Type B pancreatic cell (in vitro differentiated cells): Measurements from ENCODE around the gene GCM1. TPM values are rescaled to one million over a fixed set of nuclear protein-coding genes. Genes with fewer than 3 reads are reported as not detected.

ENCODE experiments used
- DNase-seq: peaks from one replicate; pipeline ENCODE4 v3.0.0; 2021; ENCODE audit warnings: mixed read lengths; ENCODE audit not compliant: unreplicated experiment; ENCODE audit errors: extremely low spot score
- H3K27ac Mint-ChIP-seq: 2 replicates; pipeline ENCODE4 v1.8.0; 2021; ENCODE audit warnings: mild to moderate bottlenecking, mixed read lengths
- H3K27me3 Mint-ChIP-seq: 2 replicates; pipeline ENCODE4 v1.8.0; 2021; ENCODE audit warnings: mixed read lengths
- H3K36me3 Mint-ChIP-seq: 2 replicates; pipeline ENCODE4 v1.8.0; 2021; ENCODE audit warnings: mixed read lengths
- H3K4me1 Mint-ChIP-seq: one replicate; pipeline ENCODE4 v1.8.0; 2021; ENCODE audit warnings: mixed read lengths; ENCODE audit not compliant: unreplicated experiment
- H3K4me3 Mint-ChIP-seq: 2 replicates; pipeline ENCODE4 v1.8.0; 2021; ENCODE audit warnings: mild to moderate bottlenecking, mixed read lengths
- H3K9me3 Mint-ChIP-seq: 2 replicates; pipeline ENCODE4 v1.8.0; 2021; ENCODE audit warnings: mixed read lengths
- CTCF ChIP-seq: fragments of 200-600 bp; sonication (generic); conservative IDR thresholded peaks from 2 replicates; pipeline ENCODE4 v1.5.0; 2021; ENCODE audit warnings: antibody characterized with exemption, mild to moderate bottlenecking
- total RNA-seq: library from RNA; stranded (reverse); gene quantifications from 2 replicates; pipeline ENCODE4 v1.2.1, GENCODE V29; 2021; ENCODE audit warnings: low replicate concordance

GCM1 gene
- total RNA-seq, 1 donor from 2014 or later, result not detected

DNA sequence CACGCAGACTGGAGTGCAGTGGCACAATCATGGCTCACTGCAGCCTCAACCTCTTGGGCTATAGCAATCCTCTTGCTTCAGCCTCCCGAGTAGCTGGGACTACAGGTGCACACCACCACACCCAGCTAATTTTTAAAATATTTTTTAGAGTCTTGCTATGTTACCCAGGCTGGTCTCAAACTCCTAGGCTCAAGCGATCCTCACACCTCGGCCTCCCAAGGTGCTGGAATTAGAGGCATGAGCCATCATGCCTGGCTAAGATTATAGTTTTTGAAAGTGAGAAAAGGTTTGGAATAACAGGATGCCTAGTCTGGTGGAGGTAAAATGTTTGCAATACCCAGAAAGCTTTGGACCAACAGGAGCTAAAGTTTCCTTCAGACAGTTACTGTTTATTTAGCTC lies 23.4 kb downstream of the GCM1 start:
- Mint-ChIP-seq H3K36me3 (no peaks in the 10 kb centered on the region), H3K9me3 (no peaks in the 10 kb centered on the region), H3K4me3 (no peak overlapping the region), H3K27me3 (peaks cover 5% of the 10 kb centered on the region), H3K27ac (no peak overlapping the region), H3K4me1 (no peaks in the 10 kb centered on the region)
- no peak for DNase-seq
- no peak for TF ChIP-seq CTCF

- no peaks in the 10 kb centered on the region for H3K4me1 Mint-ChIP-seq
- TF ChIP-seq CTCF, result no peak
These were observed 24.4 kb downstream of the GCM1 start for GRCh38 chr6:53124131-53124800.

DNA sequence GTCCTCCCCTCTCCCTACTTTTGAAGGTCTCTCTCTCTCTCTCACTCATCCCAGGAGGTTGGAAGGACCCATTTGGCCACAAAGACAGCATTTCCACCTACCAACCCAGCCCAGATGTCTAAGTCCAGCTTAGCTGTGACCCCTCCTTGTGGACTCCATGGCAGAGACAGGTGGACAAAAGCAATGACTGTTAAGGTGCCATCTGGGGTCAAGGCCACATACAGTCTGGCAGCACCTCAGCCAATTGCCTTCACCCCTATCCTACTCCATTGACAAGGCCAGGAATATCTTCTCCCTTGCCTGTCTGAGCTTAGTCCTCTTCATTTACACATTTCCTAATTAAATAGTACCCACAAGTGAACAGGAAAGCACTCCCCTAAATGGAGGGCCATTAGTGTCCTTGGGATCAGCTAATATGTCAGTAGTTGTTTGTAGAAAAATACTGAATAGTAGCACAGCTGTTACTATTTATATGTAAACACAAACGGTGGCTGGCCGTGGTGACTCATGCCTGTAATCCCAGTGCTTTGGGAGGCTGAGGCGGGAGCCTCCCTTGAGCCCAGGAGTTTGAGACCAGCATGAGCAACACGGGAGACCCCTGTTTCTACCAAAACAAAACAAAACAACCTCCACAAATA lies 28.8 kb downstream of the GCM1 start:
- H3K4me1 Mint-ChIP-seq, result no peaks in the 10 kb centered on the region
- no peak for DNase-seq
- TF ChIP-seq CTCF, result no peak
- peaks cover 8% of the 10 kb centered on the region for H3K9me3 Mint-ChIP-seq
- no peak overlapping the region for H3K4me3 Mint-ChIP-seq
- H3K36me3 Mint-ChIP-seq, result no peaks in the 10 kb centered on the region
- H3K27me3 Mint-ChIP-seq, result no peaks in the 10 kb centered on the region
- no peak overlapping the region for H3K27ac Mint-ChIP-seq

More at GRCh38 chr6:53124131-53124800, 24.4 kb downstream of the GCM1 start:
- H3K9me3 Mint-ChIP-seq, result no peaks in the 10 kb centered on the region
- no peak overlapping the region for H3K4me3 Mint-ChIP-seq
- no peak overlapping the region for H3K27ac Mint-ChIP-seq
- no peak for DNase-seq
- H3K36me3 Mint-ChIP-seq, result no peaks in the 10 kb centered on the region
- peaks cover 5% of the 10 kb centered on the region for H3K27me3 Mint-ChIP-seq

DNA sequence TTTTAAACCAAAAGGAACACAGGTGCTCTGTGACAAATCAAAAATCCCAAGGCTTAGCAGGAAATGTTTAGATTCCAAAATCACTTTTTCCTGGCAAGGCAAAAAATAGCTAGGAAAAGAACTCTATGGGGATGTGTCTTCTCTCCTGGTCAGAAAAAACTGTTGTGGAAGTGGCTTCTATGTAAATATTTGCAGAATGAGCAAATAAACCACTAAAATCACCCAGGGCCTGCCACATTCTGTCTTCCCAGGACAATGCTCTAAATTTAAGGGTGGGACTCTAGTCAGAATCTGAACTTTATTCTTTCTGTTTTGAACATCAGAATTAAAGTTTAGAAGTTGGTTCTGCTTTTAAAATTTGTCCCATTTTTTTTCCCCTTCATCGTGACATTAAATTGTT lies 29.3 kb downstream of the GCM1 start:
- no peak for DNase-seq
- no peak overlapping the region for H3K4me3 Mint-ChIP-seq

DNA sequence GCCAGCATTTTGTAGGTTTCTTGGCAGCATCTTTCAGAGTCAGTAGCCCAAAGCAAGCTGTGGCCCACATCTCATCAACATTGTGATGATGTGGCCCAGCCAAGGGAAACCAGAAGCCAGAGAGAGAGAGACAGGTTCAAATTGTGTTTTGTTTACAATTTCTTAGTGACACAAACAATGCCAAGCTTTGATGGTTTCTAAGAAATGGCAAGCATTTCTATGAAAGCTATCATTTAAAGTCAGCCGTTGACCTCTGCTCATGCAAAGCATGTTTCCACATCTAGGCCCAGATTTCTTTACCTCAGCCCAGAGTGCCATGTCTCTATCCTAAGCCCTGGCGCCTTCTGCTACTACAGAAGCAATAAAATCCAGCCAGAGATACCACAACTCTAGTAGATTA lies 32.9 kb downstream of the GCM1 start:
- no peak overlapping the region for H3K4me3 Mint-ChIP-seq
- no peak for DNase-seq
- peaks cover 15% of the 10 kb centered on the region for H3K4me1 Mint-ChIP-seq
- peaks cover 9% of the 10 kb centered on the region for H3K9me3 Mint-ChIP-seq
- no peak overlapping the region for H3K27ac Mint-ChIP-seq
- no peaks in the 10 kb centered on the region for H3K36me3 Mint-ChIP-seq
- H3K27me3 Mint-ChIP-seq, result no peaks in the 10 kb centered on the region
- TF ChIP-seq CTCF, result no peak

More for the DNA sequence above, 29.3 kb downstream of the GCM1 start:
- Mint-ChIP-seq H3K4me1 (no peaks in the 10 kb centered on the region), H3K9me3 (peaks cover 9% of the 10 kb centered on the region), H3K36me3 (no peaks in the 10 kb centered on the region), H3K27me3 (no peaks in the 10 kb centered on the region), H3K27ac (no peak overlapping the region)
- TF ChIP-seq CTCF, result no peak
